GM19372 (cell line): ENCODE data around the gene ACTL8.

ENCODE experiments used
- ATAC-seq: cut with Tn5 transposase; IDR thresholded peaks from one replicate; pipeline ENCODE4 v1.9.1; 2021; ENCODE audit warnings: mild to moderate bottlenecking, low read depth, moderate library complexity; ENCODE audit not compliant: unreplicated experiment

Gene ACTL8

GRCh38 chr1:17765444-17766411 is 10.6 kb downstream of the ACTL8 start:
- no peak for ATAC-seq

GRCh38 chr1:17768651-17769241 is 13.6 kb downstream of the ACTL8 start:
- no peak for ATAC-seq

GRCh38 chr1:17770983-17771382 is 15.8 kb downstream of the ACTL8 start:
- ATAC-seq = no peak

GRCh38 chr1:17772615-17773212 is 17.6 kb downstream of the ACTL8 start:
- ATAC-seq = no peak

- ATAC-seq = no peak
Observed at GRCh38 chr1:17773591-17774326, 18.6 kb downstream of the ACTL8 start.

- ATAC-seq = no peak
Observed at GRCh38 chr1:17774452-17774851, 19.3 kb downstream of the ACTL8 start.

- no peak for ATAC-seq
Observed at GRCh38 chr1:17775796-17776195, 20.7 kb downstream of the ACTL8 start.

- ATAC-seq = no peak
Observed at GRCh38 chr1:17776426-17776825, 21.3 kb downstream of the ACTL8 start.

GRCh38 chr1:17777330-17777729 is 22.2 kb downstream of the ACTL8 start:
- ATAC-seq = no peak

- no peak for ATAC-seq
Observed at GRCh38 chr1:17777818-17778217, 22.7 kb downstream of the ACTL8 start.

GRCh38 chr1:17780916-17781315 is 25.8 kb downstream of the ACTL8 start:
- no peak for ATAC-seq

GRCh38 chr1:17789926-17790325 is 34.8 kb downstream of the ACTL8 start:
- ATAC-seq = no peak

GRCh38 chr1:17790383-17791054 is 35.4 kb downstream of the ACTL8 start:
- ATAC-seq = no peak

- no peak for ATAC-seq
Observed at GRCh38 chr1:17791055-17791390, 35.9 kb downstream of the ACTL8 start.

- ATAC-seq = no peak
Observed at GRCh38 chr1:17791480-17791879, 36.3 kb downstream of the ACTL8 start.

GRCh38 chr1:17792421-17792820 is 37.3 kb downstream of the ACTL8 start:
- no peak for ATAC-seq

GRCh38 chr1:17795081-17795809 is 40.1 kb downstream of the ACTL8 start:
- ATAC-seq = no peak

GRCh38 chr1:17795836-17796645 is 40.9 kb downstream of the ACTL8 start:
- ATAC-seq = no peak

- no peak for ATAC-seq
Observed at GRCh38 chr1:17797478-17797877, 42.3 kb downstream of the ACTL8 start.
